MCF 10A (cell line): ENCODE results near the gene BMP6. TPM values are rescaled to one million over a fixed set of nuclear protein-coding genes. Genes with fewer than 3 reads are reported as not detected.

Experiments
- BruUV-seq: library from RNA; stranded (reverse); fragments of 400-500 nt; replicated peaks from 2 replicates; lab custom pipeline; 2021; lab: Mats Ljungman, UMichigan
- CTCF ChIA-PET: fragments of 300-600 bp; sonication (Branson Sonifier 250); formaldehyde crosslinking; extraction: SDS; loops from one replicate; lab custom pipeline; 2021; ENCODE audit warnings: antibody characterized with exemption, inconsistent platforms; lab: Yijun Ruan, JAX
- POLR2A ChIA-PET: fragments of 300-600, 350-650 bp; sonication (Branson Sonifier 250); formaldehyde crosslinking; extraction: SDS; loops from one replicate; lab custom pipeline; 2020; ENCODE audit warnings: antibody characterized with exemption, inconsistent platforms; lab: Yijun Ruan, JAX
- DNase-seq: peaks from one replicate; pipeline ENCODE4 v3.0.0-alpha.2; 2018; ENCODE audit not compliant: unreplicated experiment
- H3K27ac Mint-ChIP-seq: one replicate; pipeline ENCODE4 v1.8.0; 2022; ENCODE audit warnings: mild to moderate bottlenecking, low read depth, mixed read lengths; ENCODE audit not compliant: unreplicated experiment
- H3K27me3 Mint-ChIP-seq: one replicate; pipeline ENCODE4 v1.8.0; 2022; ENCODE audit warnings: mixed read lengths; ENCODE audit not compliant: insufficient read depth, unreplicated experiment
- H3K36me3 Mint-ChIP-seq: one replicate; pipeline ENCODE4 v1.8.0; 2022; ENCODE audit warnings: mild to moderate bottlenecking, moderate library complexity, mixed read lengths; ENCODE audit not compliant: insufficient read depth, unreplicated experiment
- H3K4me1 Mint-ChIP-seq: one replicate; pipeline ENCODE4 v1.8.0; 2022; ENCODE audit warnings: mixed read lengths; ENCODE audit not compliant: insufficient read depth, unreplicated experiment
- H3K4me3 Mint-ChIP-seq: one replicate; pipeline ENCODE4 v1.8.0; 2022; ENCODE audit warnings: mild to moderate bottlenecking, moderate library complexity, mixed read lengths; ENCODE audit not compliant: unreplicated experiment
- H3K9me3 Mint-ChIP-seq: one replicate; pipeline ENCODE4 v1.8.0; 2022; ENCODE audit warnings: mixed read lengths; ENCODE audit not compliant: unreplicated experiment
- intact Hi-C: fragments of 100-400 bp; cut with micrococcal nuclease; formaldehyde crosslinking; loops from 2 replicates; pipeline ENCODE4 v1.14.1; 2022
- total RNA-seq: library from RNA; stranded (reverse); gene quantifications from 2 replicates; pipeline ENCODE4 v1.2.3, GENCODE V29; 2022
- TF ChIP-seq, protein P1 (sequence below): fragments of 200-600 bp; IDR thresholded peaks from one replicate; pipeline ENCODE4 v1.8.0; 2022; ENCODE audit warnings: antibody characterized with exemption, mild to moderate bottlenecking; ENCODE audit not compliant: unreplicated experiment

BMP6 gene
- total RNA-seq, 1 experiment from 2014 or later, result 0.12 TPM

DNA sequence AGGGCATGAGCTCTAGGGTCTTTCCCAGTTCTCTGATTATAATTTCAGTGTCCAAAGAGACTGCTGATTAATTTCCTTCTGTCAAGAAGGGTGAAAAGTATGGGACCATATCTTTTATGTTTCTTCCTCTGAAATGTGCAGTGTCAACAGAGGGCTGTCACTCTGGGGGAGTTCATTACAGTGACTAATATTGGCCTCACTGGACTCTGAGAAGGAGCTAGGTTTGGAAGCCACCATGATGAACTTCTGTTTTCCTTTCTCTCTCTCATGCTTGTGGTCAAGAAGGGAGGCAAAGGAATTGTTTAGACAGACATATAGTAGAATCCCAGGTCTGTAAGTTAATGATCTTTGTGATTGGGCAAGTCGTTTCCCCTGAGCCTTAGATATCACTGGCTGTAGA is 41.8 kb upstream of the BMP6 start:
- CTCF ChIA-PET, result interaction anchor here (0.8 kb wide), 1 partner anchor 16 kb away, joined by 3 read pairs; no protein-coding TSS in a partner anchor
- intact Hi-C loops, result no loop called here
- H3K9me3 Mint-ChIP-seq, result no peaks in the 10 kb centered on the region
- no peak overlapping the region for H3K27ac Mint-ChIP-seq
- no peak overlapping the region for H3K4me3 Mint-ChIP-seq
- no peaks in the 10 kb centered on the region for H3K36me3 Mint-ChIP-seq
- POLR2A ChIA-PET, result interaction anchor here (1.3 kb wide), 1 partner anchor 11 kb away, joined by 5 read pairs; no protein-coding TSS in a partner anchor
- no peaks in the 10 kb centered on the region for H3K4me1 Mint-ChIP-seq
- DNase-seq, result no peak
- BruUV-seq, result no TSS peak
- H3K27me3 Mint-ChIP-seq, result no peaks in the 10 kb centered on the region
- TF ChIP-seq, protein P1, sequence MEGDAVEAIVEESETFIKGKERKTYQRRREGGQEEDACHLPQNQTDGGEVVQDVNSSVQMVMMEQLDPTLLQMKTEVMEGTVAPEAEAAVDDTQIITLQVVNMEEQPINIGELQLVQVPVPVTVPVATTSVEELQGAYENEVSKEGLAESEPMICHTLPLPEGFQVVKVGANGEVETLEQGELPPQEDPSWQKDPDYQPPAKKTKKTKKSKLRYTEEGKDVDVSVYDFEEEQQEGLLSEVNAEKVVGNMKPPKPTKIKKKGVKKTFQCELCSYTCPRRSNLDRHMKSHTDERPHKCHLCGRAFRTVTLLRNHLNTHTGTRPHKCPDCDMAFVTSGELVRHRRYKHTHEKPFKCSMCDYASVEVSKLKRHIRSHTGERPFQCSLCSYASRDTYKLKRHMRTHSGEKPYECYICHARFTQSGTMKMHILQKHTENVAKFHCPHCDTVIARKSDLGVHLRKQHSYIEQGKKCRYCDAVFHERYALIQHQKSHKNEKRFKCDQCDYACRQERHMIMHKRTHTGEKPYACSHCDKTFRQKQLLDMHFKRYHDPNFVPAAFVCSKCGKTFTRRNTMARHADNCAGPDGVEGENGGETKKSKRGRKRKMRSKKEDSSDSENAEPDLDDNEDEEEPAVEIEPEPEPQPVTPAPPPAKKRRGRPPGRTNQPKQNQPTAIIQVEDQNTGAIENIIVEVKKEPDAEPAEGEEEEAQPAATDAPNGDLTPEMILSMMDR, result no peak

DNA sequence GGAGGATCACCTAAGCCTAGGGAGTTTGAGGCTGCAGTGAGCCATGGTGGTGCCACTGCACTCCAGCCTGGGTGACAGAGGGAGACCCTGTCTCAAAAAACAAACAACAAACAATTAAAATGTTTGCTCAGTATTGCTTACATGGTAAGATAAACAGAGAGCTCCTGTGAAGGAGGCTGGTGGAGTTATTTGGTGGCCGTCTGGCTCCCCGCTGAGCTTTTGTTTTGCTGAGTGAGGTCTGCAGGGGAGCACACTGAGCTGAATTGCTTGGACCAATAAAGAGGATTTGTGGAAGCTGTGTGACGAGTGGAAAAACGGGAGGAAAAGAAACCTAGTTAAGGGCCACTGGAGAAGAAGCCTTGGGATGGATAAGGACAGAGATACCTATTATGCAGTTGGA is 41.1 kb upstream of the BMP6 start:
- POLR2A ChIA-PET, result interaction anchor here (1.3 to 1.4 kb wide), 2 partner anchors 12 to 23 kb away, joined by 3 to 5 read pairs; no protein-coding TSS in a partner anchor
- H3K4me3 Mint-ChIP-seq, result no peak overlapping the region

DNA sequence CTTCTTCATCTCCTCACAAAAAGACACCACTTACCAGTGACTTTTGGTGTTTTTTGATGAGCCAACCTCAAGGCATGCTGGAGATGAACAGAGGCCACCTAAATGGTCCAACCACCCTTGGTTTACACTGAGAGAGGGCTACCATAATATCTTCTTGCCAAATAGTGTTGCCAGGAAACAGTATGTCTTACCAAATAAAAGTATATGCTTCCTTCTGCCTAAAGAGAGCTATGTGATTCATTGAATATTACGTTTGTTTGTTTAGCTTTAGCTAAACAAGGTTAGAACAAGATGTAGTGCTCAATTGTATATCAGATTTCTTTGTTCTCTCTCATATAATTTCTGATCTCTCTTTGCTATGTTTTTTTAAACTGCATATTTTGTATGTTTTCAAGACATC is 40.6 kb upstream of the BMP6 start:
- DNase-seq, result no peak
- H3K27ac Mint-ChIP-seq, result no peak overlapping the region
- H3K9me3 Mint-ChIP-seq, result no peaks in the 10 kb centered on the region
- TF ChIP-seq, protein P1, result no peak
- CTCF ChIA-PET, result no interaction called here
- H3K4me1 Mint-ChIP-seq, result no peaks in the 10 kb centered on the region
- no peaks in the 10 kb centered on the region for H3K36me3 Mint-ChIP-seq
- POLR2A ChIA-PET, result interaction anchor here (0.7 to 1.4 kb wide), 3 partner anchors 12 to 405 kb away, joined by 3 to 5 read pairs (median 3); no protein-coding TSS in a partner anchor
- no TSS peak for BruUV-seq
- intact Hi-C loops, result no loop called here
- H3K27me3 Mint-ChIP-seq, result no peaks in the 10 kb centered on the region
- H3K4me3 Mint-ChIP-seq, result no peak overlapping the region

More for the DNA sequence above, 41.1 kb upstream of the BMP6 start:
- Mint-ChIP-seq H3K36me3 (no peaks in the 10 kb centered on the region), H3K9me3 (no peaks in the 10 kb centered on the region), H3K27me3 (no peaks in the 10 kb centered on the region), H3K4me1 (no peaks in the 10 kb centered on the region), H3K27ac (no peak overlapping the region)
- intact Hi-C loops, result no loop called here
- CTCF ChIA-PET, result interaction anchor here (0.8 kb wide), 1 partner anchor 15 kb away, joined by 3 read pairs; no protein-coding TSS in a partner anchor
- BruUV-seq, result no TSS peak
- DNase-seq, result no peak
- TF ChIP-seq, protein P1, result no peak

DNA sequence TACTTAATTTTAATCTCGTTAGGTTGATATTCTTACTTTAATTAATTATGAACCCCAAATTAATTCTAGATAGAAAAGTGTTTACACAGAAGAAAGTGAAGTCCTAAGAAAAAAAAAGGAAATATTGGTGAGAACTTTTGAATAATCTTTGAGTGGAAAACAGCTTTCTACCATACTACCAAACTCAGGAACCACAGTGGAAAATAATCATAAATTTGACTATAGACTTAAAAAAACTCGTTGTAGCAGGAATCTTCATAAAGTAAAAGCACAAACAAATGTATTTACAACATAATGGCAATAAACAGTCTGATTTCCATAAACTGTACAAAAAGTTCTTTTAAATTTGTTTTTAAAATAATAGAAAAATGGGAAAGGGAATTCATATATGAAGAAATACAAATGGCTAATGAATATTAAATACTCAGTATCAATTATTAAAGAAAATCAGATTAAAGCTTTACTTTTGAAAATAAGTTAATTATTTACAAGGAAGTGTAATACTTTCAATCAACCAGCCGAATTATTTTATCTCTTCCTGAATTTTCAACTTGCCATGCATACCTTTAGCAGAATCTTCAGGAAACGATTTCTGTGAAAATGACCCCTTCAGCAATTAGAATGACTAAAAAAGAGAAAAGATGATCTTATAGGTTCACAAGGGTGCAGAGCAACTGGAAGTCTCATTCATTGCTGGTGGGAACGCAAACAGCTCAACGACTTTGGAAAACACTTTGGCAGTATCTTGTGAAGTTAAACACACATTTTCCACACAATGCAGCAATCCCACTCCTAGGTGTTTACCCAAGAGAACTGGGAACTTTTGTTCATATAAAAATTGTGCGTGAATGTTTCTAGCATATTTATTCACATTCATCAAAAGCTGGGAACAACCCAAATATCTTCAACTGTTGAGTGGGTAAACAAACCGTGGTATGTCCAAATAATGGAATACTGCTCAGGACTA is 38.5 kb upstream of the BMP6 start:
- Mint-ChIP-seq H3K4me3 (no peak overlapping the region), H3K4me1 (peaks cover 15% of the 10 kb centered on the region), H3K27ac (no peak overlapping the region), H3K9me3 (no peaks in the 10 kb centered on the region), H3K27me3 (no peaks in the 10 kb centered on the region), H3K36me3 (peaks cover 4% of the 10 kb centered on the region)
- TF ChIP-seq, protein P1, result no peak
- CTCF ChIA-PET, result interaction anchor here (0.6 kb wide), 2 partner anchors 14 to 61 kb away, joined by 3 read pairs; no protein-coding TSS in a partner anchor
- POLR2A ChIA-PET, result interaction anchor here (2.9 kb wide), 1 partner anchor 11 kb away, joined by 7 read pairs; no protein-coding TSS in a partner anchor
- no TSS peak for BruUV-seq
- no peak for DNase-seq
- intact Hi-C loops, result no loop called here
